Muscle of back (tissue), 11 donors: Measurements from ENCODE around the gene RASD1. TPM values are rescaled to one million over a fixed set of nuclear protein-coding genes. Genes with fewer than 3 reads are reported as not detected.

Experiments used
- DNase-seq, 3 donors: peaks; one replicate each; pipeline versions ENCODE4 v3.0.0 to v3.0.0-alpha.2; 2013
- polyA plus RNA-seq, 10 donors: library from polyadenylated mRNA; unstranded; fragments of 120-200 nt; gene quantifications; one replicate each; pipeline ENCODE4 v1.2.1, GENCODE V29; 2013; ENCODE audit not compliant: insufficient read length in 10 of 10

RASD1 gene
- polyA plus RNA-seq, 10 donors, result 2.6 to 7.6 (median 4.4) TPM

GRCh38 chr17:17527956-17528500 is 31.8 kb upstream of the RASD1 start:
- DNase-seq, result no peak

GRCh38 chr17:17527534-17527933 is 31.3 kb upstream of the RASD1 start:
- no peak for DNase-seq

GRCh38 chr17:17526369-17526768 is 30.2 kb upstream of the RASD1 start:
- no peak for DNase-seq

- DNase-seq, result no peak
These were observed 29.8 kb upstream of the RASD1 start for GRCh38 chr17:17525956-17526355.

GRCh38 chr17:17525311-17525710 is 29.1 kb upstream of the RASD1 start:
- DNase-seq, result no peak

- DNase-seq, result no peak
These were observed 27.7 kb upstream of the RASD1 start for GRCh38 chr17:17523731-17524490.

- no peak for DNase-seq
These were observed 27.0 kb upstream of the RASD1 start for GRCh38 chr17:17523001-17523730.

- DNase-seq, result no peak
These were observed 24.5 kb upstream of the RASD1 start for GRCh38 chr17:17520599-17521232.

- DNase-seq, result no peak
These were observed 23.7 kb upstream of the RASD1 start for GRCh38 chr17:17519886-17520285.

- no peak for DNase-seq
These were observed 22.8 kb upstream of the RASD1 start for GRCh38 chr17:17518951-17519350.

- DNase-seq, result no peak
These were observed 21.8 kb upstream of the RASD1 start for GRCh38 chr17:17518014-17518413.

- no peak for DNase-seq
These were observed 20.9 kb upstream of the RASD1 start for GRCh38 chr17:17516941-17517720.

- DNase-seq, result peak; percentile 43 to 72 (median 59)
These were observed 20.0 kb upstream of the RASD1 start for GRCh38 chr17:17515934-17516930.

- peak; percentile 56 to 71 (median 71) for DNase-seq
These were observed 19.1 kb upstream of the RASD1 start for GRCh38 chr17:17514993-17515933.

- DNase-seq, result no peak
These were observed 18.3 kb upstream of the RASD1 start for GRCh38 chr17:17514361-17514992.

- no peak for DNase-seq
These were observed 17.4 kb upstream of the RASD1 start for GRCh38 chr17:17513626-17514025.

- no peak for DNase-seq
These were observed 16.7 kb upstream of the RASD1 start for GRCh38 chr17:17512866-17513265.
